Parathyroid adenoma (tissue), 2 donors: Measurements from ENCODE around the gene RHOBTB3.

Experiments
- H2AFZ ChIP-seq: fragments of 300-600 bp; sonication (generic); one replicate; pipeline ENCODE4 v1.7.0; 2017; ENCODE audit warnings: antibody characterized with exemption, mild to moderate bottlenecking
- H3K27ac ChIP-seq: fragments of 300-600 bp; sonication (generic); one replicate; pipeline ENCODE4 v1.7.0; 2017
- H3K27me3 ChIP-seq: fragments of 300-600 bp; sonication (generic); one replicate; pipeline ENCODE4 v1.7.0; 2017; ENCODE audit warnings: low read length; ENCODE audit not compliant: control insufficient read depth, insufficient read depth
- H3K36me3 ChIP-seq: fragments of 300-600 bp; sonication (generic); one replicate; pipeline ENCODE4 v1.7.0; 2017; ENCODE audit warnings: low read length; ENCODE audit not compliant: control insufficient read depth, insufficient read depth
- H3K4me1 ChIP-seq: fragments of 300-600 bp; sonication (generic); one replicate; pipeline ENCODE4 v1.7.0; 2017; ENCODE audit warnings: control low read depth
- H3K4me2 ChIP-seq: fragments of 300-600 bp; sonication (generic); one replicate; pipeline ENCODE4 v1.7.0; 2017; ENCODE audit warnings: low read length
- H3K4me3 ChIP-seq: fragments of 300-600 bp; sonication (generic); one replicate; pipeline ENCODE4 v1.7.0; 2017; ENCODE audit warnings: low read depth, low read length
- H3K79me2 ChIP-seq: fragments of 300-600 bp; sonication (generic); one replicate; pipeline ENCODE4 v1.7.0; 2017; ENCODE audit warnings: control low read depth
- H3K9ac ChIP-seq: fragments of 300-600 bp; sonication (generic); one replicate; pipeline ENCODE4 v1.7.0; 2017; ENCODE audit warnings: mild to moderate bottlenecking
- H3K9me3 ChIP-seq: fragments of 300-600 bp; sonication (generic); one replicate; pipeline ENCODE4 v1.7.0; 2017; ENCODE audit warnings: low read length; ENCODE audit not compliant: control insufficient read depth
- CTCF ChIP-seq: fragments of 300-600 bp; sonication (generic); IDR thresholded peaks from one replicate; pipeline ENCODE4 v1.7.0; 2017; ENCODE audit warnings: antibody characterized with exemption, mild to moderate bottlenecking
- donor health status: primary hyperparathyroidism.

Gene RHOBTB3

GRCh38 chr5:95733107-95733665 lies 2.0 kb downstream of the RHOBTB3 start:
- Histone ChIP-seq H3K79me2 (no peaks in the 10 kb centered on the region), H3K27me3 (no peaks in the 10 kb centered on the region), H3K9me3 (no peaks in the 10 kb centered on the region), H3K4me1 (peaks cover 16% of the 10 kb centered on the region), H3K36me3 (no peaks in the 10 kb centered on the region), H3K4me3 (peak overlapping the region; percentile 87), H3K27ac (no peak overlapping the region), H3K9ac (no peak overlapping the region), H2AFZ (no peak overlapping the region), H3K4me2 (peak overlapping the region; percentile 80)
- no peak for TF ChIP-seq CTCF

- Histone ChIP-seq H3K4me1 (peaks cover 14% of the 10 kb centered on the region), H2AFZ (no peak overlapping the region), H3K79me2 (no peaks in the 10 kb centered on the region), H3K9me3 (no peaks in the 10 kb centered on the region), H3K27ac (no peak overlapping the region), H3K4me3 (peak overlapping the region; percentile 87), H3K27me3 (no peaks in the 10 kb centered on the region), H3K4me2 (peak overlapping the region; percentile 80), H3K9ac (no peak overlapping the region), H3K36me3 (no peaks in the 10 kb centered on the region)
- TF ChIP-seq CTCF, result no peak
These were observed 3.1 kb downstream of the RHOBTB3 start for GRCh38 chr5:95734187-95734586.

GRCh38 chr5:95734906-95735305 lies 3.8 kb downstream of the RHOBTB3 start:
- Histone ChIP-seq H3K36me3 (no peaks in the 10 kb centered on the region), H2AFZ (no peak overlapping the region), H3K27me3 (no peaks in the 10 kb centered on the region), H3K9ac (no peak overlapping the region), H3K4me1 (peaks cover 14% of the 10 kb centered on the region), H3K9me3 (no peaks in the 10 kb centered on the region), H3K4me3 (peak overlapping the region; percentile 11), H3K4me2 (peak overlapping the region; percentile 15), H3K27ac (no peak overlapping the region), H3K79me2 (no peaks in the 10 kb centered on the region)
- TF ChIP-seq CTCF, result no peak

GRCh38 chr5:95735406-95735805 lies 4.3 kb downstream of the RHOBTB3 start:
- Histone ChIP-seq H3K27me3 (no peaks in the 10 kb centered on the region), H3K79me2 (no peaks in the 10 kb centered on the region), H3K36me3 (no peaks in the 10 kb centered on the region), H3K4me2 (peak overlapping the region; percentile 15), H3K4me3 (no peak overlapping the region), H3K9ac (no peak overlapping the region), H3K27ac (no peak overlapping the region), H2AFZ (no peak overlapping the region), H3K9me3 (no peaks in the 10 kb centered on the region), H3K4me1 (peaks cover 9% of the 10 kb centered on the region)
- no peak for TF ChIP-seq CTCF

GRCh38 chr5:95738072-95738471 lies 6.9 kb downstream of the RHOBTB3 start:
- TF ChIP-seq CTCF, result no peak
- Histone ChIP-seq H3K27ac (no peak overlapping the region), H3K79me2 (no peaks in the 10 kb centered on the region), H3K27me3 (no peaks in the 10 kb centered on the region), H3K36me3 (no peaks in the 10 kb centered on the region), H3K4me3 (no peak overlapping the region), H3K4me2 (no peak overlapping the region), H3K9me3 (no peaks in the 10 kb centered on the region), H3K4me1 (peaks cover 7% of the 10 kb centered on the region), H3K9ac (no peak overlapping the region), H2AFZ (no peak overlapping the region)
